Neural progenitor cell (in vitro differentiated cells): ENCODE results near the gene PDCD2L.

Source experiments
- EZH2phosphoT487 ChIP-seq: fragments of 200-600 bp; sonication (generic); IDR thresholded peaks from 2 replicates; pipeline ENCODE4 v1.6.1; 2017; ENCODE audit warnings: antibody characterized with exemption
- TF ChIP-seq, protein P1 (sequence below): fragments of 200-600 bp; sonication (generic); IDR thresholded peaks from 2 replicates; pipeline ENCODE4 v1.5.1; 2017; ENCODE audit warnings: antibody characterized with exemption, mild to moderate bottlenecking

DNA sequence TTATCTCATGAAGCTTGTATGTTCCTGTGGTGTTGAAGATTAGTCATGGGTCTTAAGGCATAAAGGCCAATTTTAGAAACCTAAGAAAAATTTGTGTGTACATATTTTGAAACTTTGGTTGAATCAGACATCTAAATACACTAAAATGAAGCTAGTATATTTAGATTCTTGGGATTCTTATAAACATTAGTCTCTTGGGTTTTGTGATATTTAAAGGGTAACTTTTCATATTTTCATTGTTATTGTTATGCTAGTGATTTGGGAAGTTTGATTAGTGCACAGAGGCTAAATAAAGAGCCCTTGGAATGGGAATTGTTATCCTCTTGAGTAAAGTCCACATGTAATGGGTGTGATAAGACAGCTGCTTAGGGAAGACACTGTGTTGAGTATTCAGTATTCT, 48.5 kb downstream of the PDCD2L start:
- TF ChIP-seq, protein P1, sequence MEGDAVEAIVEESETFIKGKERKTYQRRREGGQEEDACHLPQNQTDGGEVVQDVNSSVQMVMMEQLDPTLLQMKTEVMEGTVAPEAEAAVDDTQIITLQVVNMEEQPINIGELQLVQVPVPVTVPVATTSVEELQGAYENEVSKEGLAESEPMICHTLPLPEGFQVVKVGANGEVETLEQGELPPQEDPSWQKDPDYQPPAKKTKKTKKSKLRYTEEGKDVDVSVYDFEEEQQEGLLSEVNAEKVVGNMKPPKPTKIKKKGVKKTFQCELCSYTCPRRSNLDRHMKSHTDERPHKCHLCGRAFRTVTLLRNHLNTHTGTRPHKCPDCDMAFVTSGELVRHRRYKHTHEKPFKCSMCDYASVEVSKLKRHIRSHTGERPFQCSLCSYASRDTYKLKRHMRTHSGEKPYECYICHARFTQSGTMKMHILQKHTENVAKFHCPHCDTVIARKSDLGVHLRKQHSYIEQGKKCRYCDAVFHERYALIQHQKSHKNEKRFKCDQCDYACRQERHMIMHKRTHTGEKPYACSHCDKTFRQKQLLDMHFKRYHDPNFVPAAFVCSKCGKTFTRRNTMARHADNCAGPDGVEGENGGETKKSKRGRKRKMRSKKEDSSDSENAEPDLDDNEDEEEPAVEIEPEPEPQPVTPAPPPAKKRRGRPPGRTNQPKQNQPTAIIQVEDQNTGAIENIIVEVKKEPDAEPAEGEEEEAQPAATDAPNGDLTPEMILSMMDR: no peak
- TF ChIP-seq EZH2phosphoT487: no peak
